Endothelial cell of umbilical vein (primary cell): Measurements from ENCODE around the gene EPB41L2. TPM values are rescaled to one million over a fixed set of nuclear protein-coding genes. Genes with fewer than 3 reads are reported as not detected.

Experiments used
- BruUV-seq: library from RNA; stranded (reverse); fragments of 400-500 nt; replicated peaks from 2 replicates; lab custom pipeline; 2021; lab: Mats Ljungman, UMichigan
- CTCF ChIA-PET: fragments of 300-600, 350-600 bp; sonication (Branson Sonifier 250); formaldehyde crosslinking; loops from one replicate; lab custom pipeline; 2021; ENCODE audit warnings: antibody characterized with exemption, inconsistent platforms; lab: Charles Lee
- POLR2A ChIA-PET: fragments of 300-600, 350-600 bp; sonication (Branson Sonifier 250); formaldehyde crosslinking; loops from one replicate; lab custom pipeline; 2021; ENCODE audit warnings: antibody characterized with exemption, inconsistent platforms; lab: Charles Lee
- DNase-seq: peaks from one replicate; pipeline ENCODE4 v3.0.0-alpha.2; 2011; ENCODE audit warnings: low read depth, low spot score
- FAIRE-seq: peaks from 2 replicates; lab custom pipeline; 2011; peaks lifted over from hg19 to GRCh38; lab: Jason Lieb, UNC
- H2AFZ ChIP-seq: 2 replicates; pipeline ENCODE4 v1.6.0; 2012; ENCODE audit warnings: low read depth, low read length, control low read depth, inconsistent platforms
- H3K27ac ChIP-seq: 2 replicates; pipeline ENCODE4 v1.5.1; 2011; ENCODE audit warnings: low read depth, mild to moderate bottlenecking, control low read depth, low read length, moderate library complexity; ENCODE audit not compliant: insufficient read depth
- H3K27me3 ChIP-seq, 2 experiments: 2 replicates each; pipeline versions ENCODE4 v1.6.0 to v1.6.1; 2011; ENCODE audit warnings: low read length in 2 of 2, mixed read lengths in 1 of 2; ENCODE audit not compliant: control insufficient read depth in 2 of 2, insufficient read depth in 2 of 2
- H3K36me3 ChIP-seq, 2 experiments: 2 replicates in 1 of 2; 3 replicates in 1 of 2; pipeline ENCODE4 v1.5.1; 2011; ENCODE audit warnings: low read length in 2 of 2, mild to moderate bottlenecking in 1 of 2, moderate library complexity in 1 of 2; ENCODE audit not compliant: control insufficient read depth in 2 of 2, insufficient read depth in 2 of 2; ENCODE audit errors: extremely low read depth in 1 of 2
- H3K4me1 ChIP-seq: 3 replicates; pipeline ENCODE4 v1.5.1; 2011; ENCODE audit warnings: mild to moderate bottlenecking, low read length; ENCODE audit not compliant: control insufficient read depth, insufficient read depth; ENCODE audit errors: extremely low read depth
- H3K4me2 ChIP-seq: 2 replicates; pipeline ENCODE4 v1.6.1; 2011; ENCODE audit warnings: low read length, control low read depth, mixed read lengths; ENCODE audit not compliant: insufficient read depth
- H3K4me3 ChIP-seq, 3 experiments: fragments of 200-600 bp in 1 of 3; sonication (generic), shearing (Covaris generic) in 1 of 3; replicated peaks in 1 of 3; 2 replicates each; pipeline ENCODE4 v1.5.1; 2011 to 2016; ENCODE audit warnings: control low read depth in 3 of 3, low read length in 3 of 3, mild to moderate bottlenecking in 2 of 3, inconsistent platforms in 1 of 3, low read depth in 1 of 3, moderate library complexity in 1 of 3; ENCODE audit not compliant: insufficient read depth in 1 of 3
- H3K79me2 ChIP-seq: 2 replicates; pipeline ENCODE4 v1.6.0; 2012; ENCODE audit warnings: low read length, inconsistent platforms; ENCODE audit not compliant: control insufficient read depth, insufficient read depth
- H3K9ac ChIP-seq: replicated peaks from 2 replicates; pipeline ENCODE3; 2011; ENCODE audit warnings: low read length, control low read depth; ENCODE audit not compliant: insufficient read depth; ENCODE audit errors: extremely low read depth
- H3K9me1 ChIP-seq: replicated peaks from 3 replicates; pipeline ENCODE4 v1.6.0; 2011; ENCODE audit warnings: mild to moderate bottlenecking, low read length; ENCODE audit not compliant: control insufficient read depth, insufficient read depth; ENCODE audit errors: extremely low read depth
- H3K9me3 ChIP-seq: replicated peaks from 2 replicates; pipeline ENCODE4 v1.5.1; 2012; ENCODE audit warnings: low read length, inconsistent platforms; ENCODE audit not compliant: control insufficient read depth, insufficient read depth
- H4K20me1 ChIP-seq: replicated peaks from 2 replicates; pipeline ENCODE3; 2011; ENCODE audit warnings: mild to moderate bottlenecking, low read length; ENCODE audit not compliant: control insufficient read depth, insufficient read depth; ENCODE audit errors: extremely low read depth
- CTCF ChIP-seq, 2 donors: IDR thresholded peaks; 1 replicate in 1 of 2; 2 replicates in 1 of 2; pipeline ENCODE4 v1.5.1; 2011; ENCODE audit warnings: low read length in 2 of 2, mild to moderate bottlenecking in 2 of 2, moderate library complexity in 2 of 2, control low read depth in 1 of 2, inconsistent platforms in 1 of 2, low read depth in 1 of 2; ENCODE audit not compliant: insufficient read depth in 1 of 2; ENCODE audit errors: extremely low read depth in 1 of 2
- EZH2 ChIP-seq: IDR thresholded peaks from 2 replicates; pipeline ENCODE4 v1.6.1; 2012; ENCODE audit warnings: borderline replicate concordance, low read depth, mild to moderate bottlenecking, moderate library complexity, low read length, inconsistent platforms; ENCODE audit not compliant: severe bottlenecking
- FOS ChIP-seq: IDR thresholded peaks from 2 replicates; pipeline ENCODE4 v1.6.1; 2011; ENCODE audit warnings: mild to moderate bottlenecking, low read length, moderate library complexity, borderline replicate concordance; ENCODE audit not compliant: insufficient read depth
- GATA2 ChIP-seq: IDR thresholded peaks from 2 replicates; pipeline ENCODE4 v1.7.0; 2011; ENCODE audit warnings: low read depth, mild to moderate bottlenecking, moderate library complexity, mixed read lengths, low read length; ENCODE audit not compliant: insufficient read length, insufficient read depth
- JUN ChIP-seq: IDR thresholded peaks from 2 replicates; pipeline ENCODE4 v1.6.1; 2011; ENCODE audit warnings: borderline replicate concordance, low read depth; ENCODE audit not compliant: insufficient read length, insufficient read depth
- MAX ChIP-seq: IDR thresholded peaks from 2 replicates; pipeline ENCODE4 v1.6.1; 2011; ENCODE audit not compliant: insufficient read depth, insufficient read length
- MYC ChIP-seq: IDR thresholded peaks from one replicate; pipeline ENCODE4 v1.6.1; 2011; ENCODE audit warnings: mild to moderate bottlenecking, low read depth, low read length
- POLR2A ChIP-seq: IDR thresholded peaks from 2 replicates; pipeline ENCODE4 v1.6.1; 2012; ENCODE audit warnings: low read depth, mild to moderate bottlenecking, control low read depth, low read length
- POLR2AphosphoS5 ChIP-seq: IDR thresholded peaks from 2 replicates; pipeline ENCODE4 v1.6.1; 2012; ENCODE audit warnings: low read depth, mild to moderate bottlenecking, control low read depth, low read length, moderate library complexity; ENCODE audit not compliant: insufficient read depth
- dilution Hi-C: fragments of 300-500 bp; cut with MboI; formaldehyde crosslinking; loops from one replicate; pipeline ENCODE4 v1.15.0; 2019; ENCODE audit warnings: low sequenced_read_pairs; ENCODE audit not compliant: extremely low pct_ligation_motif_present
- intact Hi-C: fragments of 100-400 bp; cut with micrococcal nuclease; formaldehyde crosslinking; loops from one replicate; pipeline ENCODE4 v1.10.0; 2022
- polyA plus RNA-seq, 4 experiments: library from polyadenylated mRNA; depleted of rRNA in 3 of 4; stranded (reverse) in 3 of 4; unstranded in 1 of 4; fragments of >200 nt; gene quantifications; 2 replicates each; pipeline versions ENCODE4 v1.2.1 to v1.2.3, GENCODE V29; 2011 to 2012; ENCODE audit warnings: missing spikeins in 1 of 4
- total RNA-seq: library from RNA; stranded (reverse); gene quantifications from 2 replicates; pipeline ENCODE4 v1.2.3, GENCODE V29; 2021

Gene EPB41L2
- total and polyA plus RNA-seq, 2 donors (not counting 3 experiments of a cell fraction or from before 2014, with no cell fraction given), result 26.5 to 87.7 TPM

- intact Hi-C loops, result no loop called here
- CTCF ChIA-PET, result interaction anchor here (6.1 kb wide), 1 partner anchor 13 kb away, joined by 39 read pairs; no protein-coding TSS in a partner anchor
Measured at GRCh38 chr6:130858498-130859160, 204.4 kb downstream of the EPB41L2 start.

More at GRCh38 chr6:130858498-130859160, 204.4 kb downstream of the EPB41L2 start:
- no peak for DNase-seq
- TF ChIP-seq POLR2A (no peak), MAX (no peak), JUN (no peak), POLR2AphosphoS5 (no peak), GATA2 (no peak), EZH2 (no peak), FOS (no peak), MYC (no peak), CTCF (IDR thresholded peaks at IDR 0.05; ENCODE audit: extremely low read depth in 1 of 2, insufficient read depth in 1 of 2, low read depth in 1 of 2, low read length in 2 of 2) (no peak)
- Histone ChIP-seq H4K20me1 (no peaks in the 10 kb centered on the region), H3K27me3 (no peaks in the 10 kb centered on the region), H3K9ac (no peak overlapping the region), H3K4me1 (no peaks in the 10 kb centered on the region), H3K9me3 (no peaks in the 10 kb centered on the region), H3K4me3 (no peak overlapping the region), H3K27ac (no peak overlapping the region), H2AFZ (no peak overlapping the region), H3K4me2 (no peak overlapping the region), H3K79me2 (no peaks in the 10 kb centered on the region), H3K36me3 (no peaks in the 10 kb centered on the region), H3K9me1 (no peaks in the 10 kb centered on the region)
- no peak for FAIRE-seq
- no TSS peak for BruUV-seq
- POLR2A ChIA-PET, result no interaction called here
- dilution Hi-C loops, result no loop called here
